ENCODE data around the gene GP1BB. TPM values are rescaled to one million over a fixed set of nuclear protein-coding genes. Genes with fewer than 3 reads are reported as not detected.
A peak's percentile ranks its signal among the peaks of the same experiment; 100 is the strongest.

GP1BB gene
- polyA plus RNA-seq, 1 of the 3 experiments (the other 2 are of a cell fraction) = 1.5 TPM

GRCh38 chr22:19729507-19729906 lies 6.2 kb downstream of the GP1BB start:
- peaks cover 0 to 26% of the 10 kb centered on the region in 2 experiments; a peak in 1 of 4 replicates for H3K4me1 ChIP-seq (ENCODE audit: control insufficient read depth in 1 of 2, insufficient read depth in 2 of 2, low read depth in 1 of 2, low read length in 1 of 2)
- H3K27ac ChIP-seq (ENCODE audit: low read depth in 2 of 2, low read length in 1 of 2) = no peak overlapping the region
- H3F3A ChIP-seq (replicated peaks; ENCODE audit: insufficient read depth) = no peaks in the 10 kb centered on the region
- POLR2A ChIA-PET = interaction anchor here (1.3 kb wide), 1 partner anchor 147 kb away, joined by 4 read pairs; no protein-coding TSS in a partner anchor
- H3K4me2 ChIP-seq = no peak overlapping the region
- no peak overlapping the region for H2AFZ ChIP-seq (ENCODE audit: low read depth)
- no peak overlapping the region for H3K9ac ChIP-seq
- CTCF ChIA-PET = interaction anchor here (1.2 to 5.9 kb wide), 24 partner anchors 13 to 286 kb away, joined by 6 to 297 read pairs (median 20); partner anchors contain the start of genes GNB1L and RTL10
- no peaks in the 10 kb centered on the region for H4K20me1 ChIP-seq (ENCODE audit: insufficient read depth)
- TF ChIP-seq RFX5 (IDR thresholded peaks at IDR 0.05; ENCODE audit: low read length) (no peak), SIN3A (IDR thresholded peaks at IDR 0.05; ENCODE audit: borderline replicate concordance, low read depth, low read length) (no peak), FOXJ3 (CRISPR knock-in tag; IDR thresholded peaks at IDR 0.05) (no peak), CHD2 (IDR thresholded peaks at IDR 0.05; ENCODE audit: low read length, partially characterized antibody) (no peak)
- TF ChIP-seq, protein P1, sequence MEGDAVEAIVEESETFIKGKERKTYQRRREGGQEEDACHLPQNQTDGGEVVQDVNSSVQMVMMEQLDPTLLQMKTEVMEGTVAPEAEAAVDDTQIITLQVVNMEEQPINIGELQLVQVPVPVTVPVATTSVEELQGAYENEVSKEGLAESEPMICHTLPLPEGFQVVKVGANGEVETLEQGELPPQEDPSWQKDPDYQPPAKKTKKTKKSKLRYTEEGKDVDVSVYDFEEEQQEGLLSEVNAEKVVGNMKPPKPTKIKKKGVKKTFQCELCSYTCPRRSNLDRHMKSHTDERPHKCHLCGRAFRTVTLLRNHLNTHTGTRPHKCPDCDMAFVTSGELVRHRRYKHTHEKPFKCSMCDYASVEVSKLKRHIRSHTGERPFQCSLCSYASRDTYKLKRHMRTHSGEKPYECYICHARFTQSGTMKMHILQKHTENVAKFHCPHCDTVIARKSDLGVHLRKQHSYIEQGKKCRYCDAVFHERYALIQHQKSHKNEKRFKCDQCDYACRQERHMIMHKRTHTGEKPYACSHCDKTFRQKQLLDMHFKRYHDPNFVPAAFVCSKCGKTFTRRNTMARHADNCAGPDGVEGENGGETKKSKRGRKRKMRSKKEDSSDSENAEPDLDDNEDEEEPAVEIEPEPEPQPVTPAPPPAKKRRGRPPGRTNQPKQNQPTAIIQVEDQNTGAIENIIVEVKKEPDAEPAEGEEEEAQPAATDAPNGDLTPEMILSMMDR (IDR thresholded peaks at IDR 0.05) = no peak
- TF ChIP-seq, protein P2, sequence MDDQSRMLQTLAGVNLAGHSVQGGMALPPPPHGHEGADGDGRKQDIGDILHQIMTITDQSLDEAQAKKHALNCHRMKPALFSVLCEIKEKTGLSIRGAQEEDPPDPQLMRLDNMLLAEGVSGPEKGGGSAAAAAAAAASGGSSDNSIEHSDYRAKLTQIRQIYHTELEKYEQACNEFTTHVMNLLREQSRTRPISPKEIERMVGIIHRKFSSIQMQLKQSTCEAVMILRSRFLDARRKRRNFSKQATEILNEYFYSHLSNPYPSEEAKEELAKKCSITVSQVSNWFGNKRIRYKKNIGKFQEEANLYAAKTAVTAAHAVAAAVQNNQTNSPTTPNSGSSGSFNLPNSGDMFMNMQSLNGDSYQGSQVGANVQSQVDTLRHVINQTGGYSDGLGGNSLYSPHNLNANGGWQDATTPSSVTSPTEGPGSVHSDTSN (IDR thresholded peaks at IDR 0.05) = no peak
- H3K4me3 ChIP-seq (ENCODE audit: low read depth in 2 of 2, low read length in 1 of 2) = no peak overlapping the region
- H3K9me3 ChIP-seq = no peaks in the 10 kb centered on the region
- DNase-seq = no peak
- H3K9me2 ChIP-seq = no peaks in the 10 kb centered on the region
- no peaks in the 10 kb centered on the region for H3K36me3 ChIP-seq (replicated peaks in 1 of 2; ENCODE audit: control insufficient read depth in 1 of 2, insufficient read depth in 2 of 2, low read length in 1 of 2)
- H3K27me3 ChIP-seq (ENCODE audit: insufficient read depth) = no peaks in the 10 kb centered on the region
- H3K79me2 ChIP-seq (ENCODE audit: insufficient read depth) = no peaks in the 10 kb centered on the region
- WGBS (ENCODE audit: low lambda C conversion rate) = 79% methylated on average over 4 of the region's 9 CpGs

- Histone ChIP-seq H3K79me2 (ENCODE audit: insufficient read depth) (no peaks in the 10 kb centered on the region), H3K9me3 (no peaks in the 10 kb centered on the region), H3K4me2 (peak overlapping the region; percentile 95; the same call in 1 of the 2 replicates), H3K9ac (peak overlapping the region; percentile 66), H3K36me3 (replicated peaks in 1 of 2; ENCODE audit: control insufficient read depth in 1 of 2, insufficient read depth in 2 of 2, low read length in 1 of 2) (no peaks in the 10 kb centered on the region), H3K9me2 (no peaks in the 10 kb centered on the region), H3K4me3 (ENCODE audit: low read depth in 2 of 2, low read length in 1 of 2) (no peak overlapping the region), H3F3A (replicated peaks; ENCODE audit: insufficient read depth) (no peaks in the 10 kb centered on the region), H3K4me1 (ENCODE audit: control insufficient read depth in 1 of 2, insufficient read depth in 2 of 2, low read depth in 1 of 2, low read length in 1 of 2) (peaks cover 0 to 26% of the 10 kb centered on the region in 2 experiments; a peak in 1 of 4 replicates), H4K20me1 (ENCODE audit: insufficient read depth) (no peaks in the 10 kb centered on the region), H3K27ac (ENCODE audit: low read depth in 2 of 2, low read length in 1 of 2) (no peak overlapping the region), H2AFZ (ENCODE audit: low read depth) (peak overlapping the region; percentile 95), H3K27me3 (ENCODE audit: insufficient read depth) (no peaks in the 10 kb centered on the region)
- ChIA-PET CTCF (interaction anchor here (0.5 to 5.9 kb wide), 85 partner anchors 9 to 584 kb away, joined by 3 to 297 read pairs (median 6); partner anchors contain the start of genes COMT, GNB1L, RTL10 and TXNRD2), POLR2A (interaction anchor here (0.6 to 1.3 kb wide), 4 partner anchors 147 to 180 kb away, joined by 3 to 10 read pairs (median 4); no protein-coding TSS in a partner anchor)
- TF ChIP-seq MXI1 (IDR thresholded peaks at IDR 0.05; ENCODE audit: low read depth, low read length) (no peak), USF2 (IDR thresholded peaks at IDR 0.05; ENCODE audit: borderline replicate concordance, low read depth, low read length) (no peak), YY1 (IDR thresholded peaks at IDR 0.05; ENCODE audit: low read depth) (no peak), JUND (IDR thresholded peaks at IDR 0.05) (no peak), SMC3 (IDR thresholded peaks at IDR 0.05; ENCODE audit: low read depth, low read length) (no peak), SIN3A (IDR thresholded peaks at IDR 0.05; ENCODE audit: borderline replicate concordance, low read depth, low read length) (no peak), NFIC (IDR thresholded peaks at IDR 0.05; ENCODE audit: borderline replicate concordance) (no peak), GATA2 (CRISPR knock-in tag; IDR thresholded peaks at IDR 0.05) (no peak), RCOR1 (IDR thresholded peaks at IDR 0.05; ENCODE audit: low read length) (no peak), FOXM1 (IDR thresholded peaks at IDR 0.05; ENCODE audit: low read depth) (no peak)
- TF ChIP-seq, protein P2 (IDR thresholded peaks at IDR 0.05) = no peak
- TF ChIP-seq, protein P3, sequence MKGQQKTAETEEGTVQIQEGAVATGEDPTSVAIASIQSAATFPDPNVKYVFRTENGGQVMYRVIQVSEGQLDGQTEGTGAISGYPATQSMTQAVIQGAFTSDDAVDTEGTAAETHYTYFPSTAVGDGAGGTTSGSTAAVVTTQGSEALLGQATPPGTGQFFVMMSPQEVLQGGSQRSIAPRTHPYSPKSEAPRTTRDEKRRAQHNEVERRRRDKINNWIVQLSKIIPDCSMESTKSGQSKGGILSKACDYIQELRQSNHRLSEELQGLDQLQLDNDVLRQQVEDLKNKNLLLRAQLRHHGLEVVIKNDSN (IDR thresholded peaks at IDR 0.05; ENCODE audit: borderline replicate concordance, low read depth) = no peak
- 93% methylated on average over 6 of the region's 8 CpGs for WGBS (ENCODE audit: low lambda C conversion rate)
- no peak for DNase-seq
Observed at GRCh38 chr22:19730198-19730597, 6.9 kb downstream of the GP1BB start.

Measured in SK-N-SH (cell line).